ENCODE measurements around the gene KCNJ12.
A peak's percentile ranks its signal among the peaks of the same experiment; 100 is the strongest.
"Not testable (repeated sequence)": the region's sequence is repeated elsewhere in the genome, so short reads cannot be mapped to it uniquely, and the experiment has no call there.

Gene KCNJ12

GRCh38 chr17:21419299-21420239 lies 43.4 kb downstream of the KCNJ12 start:
- TF ChIP-seq CTCF (IDR thresholded peaks at IDR 0.05; ENCODE audit: low read length, missing control alignments): no peak
- DNase-seq (ENCODE audit: low read depth): no peak
- H3K4me3 ChIP-seq (replicated peaks; ENCODE audit: low read depth, low read length): no peak overlapping the region

- not testable (repeated sequence) for H3K4me3 ChIP-seq (replicated peaks; ENCODE audit: low read depth, low read length)
Measured at GRCh38 chr17:21420503-21421090, 44.4 kb downstream of the KCNJ12 start.

GRCh38 chr17:21421421-21422310 lies 45.5 kb downstream of the KCNJ12 start:
- not testable (repeated sequence) for DNase-seq (ENCODE audit: low read depth); H3K4me3 ChIP-seq (replicated peaks; ENCODE audit: low read depth, low read length)

More at GRCh38 chr17:21420503-21421090, 44.4 kb downstream of the KCNJ12 start:
- DNase-seq (ENCODE audit: low read depth): not testable (repeated sequence)

- not testable (repeated sequence) for H3K4me3 ChIP-seq (replicated peaks; ENCODE audit: low read depth, low read length); DNase-seq (ENCODE audit: low read depth)
Measured at GRCh38 chr17:21422311-21423189, 46.4 kb downstream of the KCNJ12 start.

- not testable (repeated sequence) for H3K4me3 ChIP-seq (replicated peaks; ENCODE audit: low read depth, low read length)
Measured at GRCh38 chr17:21423190-21423493, 47.0 kb downstream of the KCNJ12 start.

GRCh38 chr17:21424697-21425096 lies 48.5 kb downstream of the KCNJ12 start:
- H3K4me3 ChIP-seq (replicated peaks; ENCODE audit: low read depth, low read length); DNase-seq (ENCODE audit: low read depth): not testable (repeated sequence)

More at GRCh38 chr17:21423190-21423493, 47.0 kb downstream of the KCNJ12 start:
- peak; percentile 7 for DNase-seq (ENCODE audit: low read depth)

GRCh38 chr17:21425321-21425720 lies 49.2 kb downstream of the KCNJ12 start:
- no peak for TF ChIP-seq CTCF (IDR thresholded peaks at IDR 0.05; ENCODE audit: low read length, missing control alignments)
- DNase-seq (ENCODE audit: low read depth): no peak
- no peak overlapping the region for H3K4me3 ChIP-seq (replicated peaks; ENCODE audit: low read depth, low read length)

GRCh38 chr17:21425736-21426135 lies 49.6 kb downstream of the KCNJ12 start:
- TF ChIP-seq CTCF (IDR thresholded peaks at IDR 0.05; ENCODE audit: low read length, missing control alignments): no peak
- no peak overlapping the region for H3K4me3 ChIP-seq (replicated peaks; ENCODE audit: low read depth, low read length)
- DNase-seq (ENCODE audit: low read depth): no peak

- DNase-seq (ENCODE audit: low read depth); H3K4me3 ChIP-seq (replicated peaks; ENCODE audit: low read depth, low read length): not testable (repeated sequence)
Measured at GRCh38 chr17:21426246-21426645, 50.1 kb downstream of the KCNJ12 start.

GRCh38 chr17:21426876-21427275 lies 50.7 kb downstream of the KCNJ12 start:
- DNase-seq (ENCODE audit: low read depth); H3K4me3 ChIP-seq (replicated peaks; ENCODE audit: low read depth, low read length): not testable (repeated sequence)

GRCh38 chr17:21427727-21428126 lies 51.6 kb downstream of the KCNJ12 start:
- not testable (repeated sequence) for DNase-seq (ENCODE audit: low read depth); H3K4me3 ChIP-seq (replicated peaks; ENCODE audit: low read depth, low read length)

GRCh38 chr17:21428752-21429424 lies 52.7 kb downstream of the KCNJ12 start:
- not testable (repeated sequence) for H3K4me3 ChIP-seq (replicated peaks; ENCODE audit: low read depth, low read length)
- DNase-seq (ENCODE audit: low read depth): peak; percentile 35

GRCh38 chr17:21429921-21430628 lies 53.9 kb downstream of the KCNJ12 start:
- peak; percentile 23 for DNase-seq (ENCODE audit: low read depth)

More at GRCh38 chr17:21429921-21430628, 53.9 kb downstream of the KCNJ12 start:
- H3K4me3 ChIP-seq (replicated peaks; ENCODE audit: low read depth, low read length): not testable (repeated sequence)
